Mesenchymal stem cell (in vitro differentiated cells and primary cell): ENCODE results near the gene SLC15A5.

Experiments used
- DNase-seq: peaks from one replicate; pipeline ENCODE4 v3.0.0-alpha.2; 2013
- H2AFZ ChIP-seq: one replicate; pipeline ENCODE4 v1.6.1; 2013; ENCODE audit warnings: low read depth, mild to moderate bottlenecking, control low read depth, inconsistent platforms, low read length, moderate library complexity
- H2AK5ac ChIP-seq: 2 replicates; pipeline ENCODE4 v1.6.1; 2013; ENCODE audit warnings: low read length, moderate library complexity, mild to moderate bottlenecking, inconsistent platforms; ENCODE audit not compliant: severe bottlenecking
- H2BK120ac ChIP-seq: one replicate; pipeline ENCODE4 v1.6.1; 2013; ENCODE audit warnings: low read depth, mild to moderate bottlenecking, inconsistent platforms, low read length, moderate library complexity
- H2BK12ac ChIP-seq, 2 experiments: one replicate each; pipeline ENCODE4 v1.6.1; 2013; ENCODE audit warnings: inconsistent platforms in 2 of 2, low read length in 2 of 2, mild to moderate bottlenecking in 2 of 2, moderate library complexity in 2 of 2, control low read depth in 1 of 2
- H2BK15ac ChIP-seq: one replicate; pipeline ENCODE4 v1.6.1; 2013; ENCODE audit warnings: mild to moderate bottlenecking, low read depth, inconsistent platforms; ENCODE audit not compliant: poor library complexity, severe bottlenecking
- H2BK5ac ChIP-seq: 2 replicates; pipeline ENCODE4 v1.6.1; 2013; ENCODE audit warnings: low read depth, mild to moderate bottlenecking, low read length, control low read depth, inconsistent platforms; ENCODE audit not compliant: poor library complexity, severe bottlenecking
- H3K14ac ChIP-seq, 2 experiments: one replicate each; pipeline ENCODE4 v1.6.1; 2013; ENCODE audit warnings: inconsistent platforms in 2 of 2, low read length in 2 of 2, control low read depth in 1 of 2, mild to moderate bottlenecking in 1 of 2, moderate library complexity in 1 of 2
- H3K18ac ChIP-seq, 2 experiments: one replicate each; pipeline ENCODE4 v1.6.1; 2013; ENCODE audit warnings: inconsistent platforms in 2 of 2, low read length in 2 of 2, control low read depth in 1 of 2, low read depth in 1 of 2, mild to moderate bottlenecking in 1 of 2
- H3K23ac ChIP-seq, 2 experiments: one replicate each; pipeline ENCODE4 v1.6.1; 2013; ENCODE audit warnings: inconsistent platforms in 2 of 2, low read length in 2 of 2, mild to moderate bottlenecking in 2 of 2, moderate library complexity in 2 of 2, control low read depth in 1 of 2
- H3K27ac ChIP-seq: 2 replicates; pipeline ENCODE4 v1.5.1; 2013; ENCODE audit warnings: mild to moderate bottlenecking, moderate library complexity, low read length, control low read depth, inconsistent platforms; ENCODE audit not compliant: poor library complexity, severe bottlenecking
- H3K27me3 ChIP-seq, 2 experiments: 2 replicates each; pipeline versions ENCODE4 v1.6.1 to v1.7.0; 2013; ENCODE audit warnings: low read length in 2 of 2, mild to moderate bottlenecking in 2 of 2, moderate library complexity in 2 of 2, control low read depth in 1 of 2, inconsistent platforms in 1 of 2; ENCODE audit not compliant: control insufficient read depth in 1 of 2, insufficient read depth in 1 of 2
- H3K36me3 ChIP-seq, 2 experiments: 2 replicates each; pipeline versions ENCODE4 v1.6.1 to v1.7.0; 2013; ENCODE audit warnings: low read length in 2 of 2, control low read depth in 1 of 2, inconsistent platforms in 1 of 2, low read depth in 1 of 2, mild to moderate bottlenecking in 1 of 2; ENCODE audit not compliant: insufficient read depth in 2 of 2, control insufficient read depth in 1 of 2
- H3K4ac ChIP-seq, 2 experiments: one replicate each; pipeline ENCODE4 v1.6.1; 2013; ENCODE audit warnings: inconsistent platforms in 2 of 2, low read length in 2 of 2, mild to moderate bottlenecking in 2 of 2, moderate library complexity in 2 of 2, control low read depth in 1 of 2, low read depth in 1 of 2
- H3K4me1 ChIP-seq: 2 replicates; pipeline ENCODE4 v1.6.1; 2013; ENCODE audit warnings: low read depth, low read length, control low read depth; ENCODE audit not compliant: control insufficient read depth, insufficient read depth
- H3K4me2 ChIP-seq: 2 replicates; pipeline ENCODE4 v1.6.1; 2013; ENCODE audit warnings: low read length, mild to moderate bottlenecking, inconsistent platforms; ENCODE audit not compliant: poor library complexity, severe bottlenecking
- H3K4me3 ChIP-seq, 2 experiments: 2 replicates each; pipeline versions ENCODE4 v1.5.1 to v1.7.0; 2013; ENCODE audit warnings: low read length in 2 of 2, mild to moderate bottlenecking in 2 of 2, control low read depth in 1 of 2, low read depth in 1 of 2; ENCODE audit not compliant: insufficient read depth in 1 of 2
- H3K79me1 ChIP-seq: replicated peaks from 2 replicates; pipeline ENCODE4 v1.6.1; 2013; ENCODE audit warnings: mild to moderate bottlenecking, control low read depth, low read length, inconsistent platforms; ENCODE audit not compliant: poor library complexity, severe bottlenecking
- H3K9ac ChIP-seq: 2 replicates; pipeline ENCODE4 v1.7.0; 2013; ENCODE audit warnings: mild to moderate bottlenecking, low read length, moderate library complexity
- H3K9me3 ChIP-seq: 2 replicates; pipeline ENCODE4 v1.7.0; 2013; ENCODE audit warnings: mild to moderate bottlenecking, low read length; ENCODE audit not compliant: control insufficient read depth
- H4K8ac ChIP-seq: one replicate; pipeline ENCODE4 v1.6.1; 2013; ENCODE audit warnings: inconsistent platforms, mild to moderate bottlenecking, low read length, moderate library complexity
- H4K91ac ChIP-seq: one replicate; pipeline ENCODE4 v1.6.1; 2013; ENCODE audit warnings: mild to moderate bottlenecking, low read length, inconsistent platforms
- WGBS: methylation state at CpG from one replicate; pipeline ENCODE4 v1.1.7; 2013; ENCODE audit warnings: mixed read lengths; 5-methylcytosine and 5-hydroxymethylcytosine counted together

Gene SLC15A5

DNA sequence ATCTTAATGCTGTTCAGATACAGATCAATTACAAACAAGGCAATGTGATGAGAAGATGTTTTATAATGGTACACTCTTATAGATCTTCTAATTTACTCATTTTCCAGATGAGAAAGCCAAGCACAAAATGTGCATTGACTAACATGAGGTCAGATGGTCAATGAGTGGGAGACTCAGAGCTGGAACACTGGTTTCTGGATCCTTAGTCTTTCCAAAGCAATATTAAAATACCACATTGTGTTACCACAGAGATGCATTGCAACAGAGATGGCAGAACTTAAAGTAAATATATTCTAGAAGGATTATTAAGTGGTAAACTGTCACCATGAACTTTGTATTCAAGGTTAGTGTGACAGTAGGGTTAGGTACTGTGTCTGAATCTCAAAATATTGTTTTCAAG lies 113.6 kb downstream of the SLC15A5 start:
- Histone ChIP-seq H3K18ac (no peak overlapping the region), H3K9ac (no peak overlapping the region), H4K8ac (no peak overlapping the region), H3K4me2 (no peak overlapping the region), H4K91ac (no peak overlapping the region), H3K27ac (no peak overlapping the region), H2BK12ac (no peak overlapping the region), H2BK5ac (no peak overlapping the region), H3K79me1 (no peaks in the 10 kb centered on the region), H3K4me1 (no peaks in the 10 kb centered on the region), H3K23ac (no peak overlapping the region), H3K14ac (no peak overlapping the region), H3K27me3 (no peaks in the 10 kb centered on the region), H2AK5ac (no peak overlapping the region), H2BK15ac (no peak overlapping the region), H3K4ac (no peak overlapping the region), H3K36me3 (no peaks in the 10 kb centered on the region), H2BK120ac (no peak overlapping the region), H2AFZ (no peak overlapping the region), H3K9me3 (no peaks in the 10 kb centered on the region), H3K4me3 (no peak overlapping the region)
- DNase-seq: no peak

DNA sequence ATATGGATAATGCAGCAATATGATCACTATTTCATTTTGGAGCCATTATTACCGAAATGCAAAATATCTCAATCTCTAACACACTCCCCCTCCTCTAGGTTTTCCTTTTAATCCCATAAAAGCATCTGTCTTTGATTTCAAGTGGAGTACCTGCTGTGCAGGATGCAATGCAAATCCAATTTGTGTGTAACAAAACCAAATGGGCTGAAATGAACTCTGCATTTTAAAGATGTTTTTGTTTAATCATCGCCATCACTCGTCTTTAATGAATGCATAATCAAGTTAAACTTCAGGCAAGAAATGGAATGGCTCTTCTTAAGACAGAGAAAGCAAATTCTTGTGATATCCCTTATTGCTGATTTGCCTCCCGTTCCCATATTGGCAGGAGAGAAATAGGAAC lies 114.3 kb downstream of the SLC15A5 start:
- H3K14ac ChIP-seq: no peak overlapping the region
- H3K18ac ChIP-seq: no peak overlapping the region
- H4K91ac ChIP-seq: no peak overlapping the region
- H2BK12ac ChIP-seq: no peak overlapping the region
- H2AFZ ChIP-seq: no peak overlapping the region
- H2BK5ac ChIP-seq: no peak overlapping the region
- H4K8ac ChIP-seq: no peak overlapping the region
- H2AK5ac ChIP-seq: no peak overlapping the region
- WGBS: 42% methylated on average over 4 of the region's 4 CpGs
- no peaks in the 10 kb centered on the region for H3K4me1 ChIP-seq
- no peaks in the 10 kb centered on the region for H3K36me3 ChIP-seq
- no peak overlapping the region for H3K9ac ChIP-seq
- H3K79me1 ChIP-seq: no peaks in the 10 kb centered on the region
- no peak overlapping the region for H3K4me2 ChIP-seq
- no peak overlapping the region for H2BK15ac ChIP-seq
- no peak for DNase-seq
- H2BK120ac ChIP-seq: no peak overlapping the region
- H3K4me3 ChIP-seq: no peak overlapping the region
- H3K27me3 ChIP-seq: no peaks in the 10 kb centered on the region
- H3K27ac ChIP-seq: no peak overlapping the region
- no peak overlapping the region for H3K4ac ChIP-seq
- no peaks in the 10 kb centered on the region for H3K9me3 ChIP-seq
- no peak overlapping the region for H3K23ac ChIP-seq

DNA sequence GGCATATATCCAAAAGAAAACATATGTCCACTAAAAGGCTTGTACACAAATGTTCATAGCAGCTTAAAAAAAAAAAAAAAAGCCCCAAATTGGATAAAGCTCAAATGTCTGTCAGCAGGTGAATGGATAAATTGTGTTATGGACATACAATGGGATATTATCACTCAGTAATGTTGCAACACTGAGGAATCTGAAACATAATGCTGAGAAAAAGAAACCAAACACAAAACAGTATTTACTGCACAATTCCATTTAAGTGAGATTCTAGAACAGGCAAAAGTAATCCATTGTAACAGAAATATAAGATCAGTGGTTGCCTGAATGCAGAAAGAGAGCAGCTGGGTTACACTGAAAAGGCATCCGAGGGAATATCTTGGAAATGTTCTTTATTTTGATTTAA lies 117.9 kb downstream of the SLC15A5 start:
- WGBS: no CpG with 5 or more reads among the region's 1 CpG
- H4K8ac ChIP-seq: no peak overlapping the region
- no peak overlapping the region for H3K4me2 ChIP-seq
- H3K27me3 ChIP-seq: no peaks in the 10 kb centered on the region
- no peak overlapping the region for H3K18ac ChIP-seq
- H2AK5ac ChIP-seq: no peak overlapping the region
- no peak overlapping the region for H4K91ac ChIP-seq
- H2BK12ac ChIP-seq: no peak overlapping the region
- H3K27ac ChIP-seq: no peak overlapping the region
- H3K79me1 ChIP-seq: no peaks in the 10 kb centered on the region
- H3K36me3 ChIP-seq: no peaks in the 10 kb centered on the region
- no peaks in the 10 kb centered on the region for H3K9me3 ChIP-seq
- no peak overlapping the region for H2BK120ac ChIP-seq
- H3K4ac ChIP-seq: no peak overlapping the region
- H2BK5ac ChIP-seq: no peak overlapping the region
- no peak overlapping the region for H2AFZ ChIP-seq
- H3K4me3 ChIP-seq: no peak overlapping the region
- no peak overlapping the region for H3K14ac ChIP-seq
- H3K9ac ChIP-seq: no peak overlapping the region
- H3K4me1 ChIP-seq: no peaks in the 10 kb centered on the region
- H3K23ac ChIP-seq: no peak overlapping the region
- no peak for DNase-seq
- H2BK15ac ChIP-seq: no peak overlapping the region

GRCh38 chr12:16158050-16158449 lies 119.4 kb downstream of the SLC15A5 start:
- H3K4me3 ChIP-seq: no peak overlapping the region
- no peak overlapping the region for H2AFZ ChIP-seq
- 100% methylated on average over 1 of the region's 1 CpG for WGBS

More at GRCh38 chr12:16158050-16158449, 119.4 kb downstream of the SLC15A5 start:
- H3K9ac ChIP-seq: no peak overlapping the region
- no peak overlapping the region for H3K27ac ChIP-seq
- no peak overlapping the region for H3K23ac ChIP-seq
- no peaks in the 10 kb centered on the region for H3K79me1 ChIP-seq
- no peak overlapping the region for H3K4me2 ChIP-seq
- no peak overlapping the region for H2AK5ac ChIP-seq
- no peak overlapping the region for H4K8ac ChIP-seq
- H3K27me3 ChIP-seq: no peaks in the 10 kb centered on the region
- no peak overlapping the region for H2BK5ac ChIP-seq
- H3K4ac ChIP-seq: no peak overlapping the region
- no peak overlapping the region for H2BK12ac ChIP-seq
- no peaks in the 10 kb centered on the region for H3K36me3 ChIP-seq
- DNase-seq: no peak
- no peak overlapping the region for H2BK120ac ChIP-seq
- H3K14ac ChIP-seq: no peak overlapping the region
- H4K91ac ChIP-seq: no peak overlapping the region
- no peak overlapping the region for H2BK15ac ChIP-seq
- H3K4me1 ChIP-seq: no peaks in the 10 kb centered on the region
- no peak overlapping the region for H3K18ac ChIP-seq
- H3K9me3 ChIP-seq: no peaks in the 10 kb centered on the region
